Astrocyte (in vitro differentiated cells and primary cell): ENCODE measurements around the gene NDUFS3. TPM values are rescaled to one million over a fixed set of nuclear protein-coding genes. Genes with fewer than 3 reads are reported as not detected.

Source experiments
- DNase-seq: peaks from one replicate; pipeline ENCODE4 v3.0.0-alpha.2; 2010; ENCODE audit warnings: low read depth
- FAIRE-seq: peaks from 2 replicates; lab custom pipeline; 2011; peaks lifted over from hg19 to GRCh38; lab: Jason Lieb, UNC
- H2AFZ ChIP-seq: 2 replicates; pipeline ENCODE4 v1.6.0; 2012; ENCODE audit warnings: low read depth, low read length, inconsistent platforms
- H3K27ac ChIP-seq: 2 replicates; pipeline ENCODE4 v1.5.1; 2011; ENCODE audit warnings: low read depth, low read length, inconsistent platforms
- H3K27me3 ChIP-seq: 2 replicates; pipeline ENCODE4 v1.6.0; 2011; ENCODE audit warnings: low read length, inconsistent platforms; ENCODE audit not compliant: insufficient read depth
- H3K36me3 ChIP-seq: 2 replicates; pipeline ENCODE4 v1.5.1; 2011; ENCODE audit warnings: low read length, inconsistent platforms; ENCODE audit not compliant: insufficient read depth
- H3K4me1 ChIP-seq: 2 replicates; pipeline ENCODE4 v1.5.1; 2011; ENCODE audit warnings: low read length, inconsistent platforms; ENCODE audit not compliant: insufficient read depth
- H3K4me2 ChIP-seq: 2 replicates; pipeline ENCODE4 v1.6.0; 2012; ENCODE audit warnings: low read length, inconsistent platforms
- H3K4me3 ChIP-seq: 2 replicates; pipeline ENCODE4 v1.5.1; 2011; ENCODE audit warnings: low read depth, mild to moderate bottlenecking, low read length, inconsistent platforms; ENCODE audit not compliant: insufficient read depth
- H3K79me2 ChIP-seq: 2 replicates; pipeline ENCODE4 v1.6.0; 2012; ENCODE audit warnings: mild to moderate bottlenecking, low read length, inconsistent platforms; ENCODE audit not compliant: insufficient read depth
- H3K9ac ChIP-seq: 2 replicates; pipeline ENCODE4 v1.6.0; 2012; ENCODE audit warnings: mild to moderate bottlenecking, low read length, inconsistent platforms
- H3K9me3 ChIP-seq: 2 replicates; pipeline ENCODE4 v1.5.1; 2012; ENCODE audit warnings: low read depth, mild to moderate bottlenecking, low read length, inconsistent platforms; ENCODE audit not compliant: insufficient read depth
- H4K20me1 ChIP-seq: 2 replicates; pipeline ENCODE4 v1.6.0; 2012; ENCODE audit warnings: low read length, inconsistent platforms; ENCODE audit not compliant: insufficient read depth
- H3K27ac Mint-ChIP-seq: one replicate; pipeline ENCODE4 v1.8.0; 2021; ENCODE audit warnings: mild to moderate bottlenecking, mixed read lengths; ENCODE audit not compliant: unreplicated experiment
- H3K27me3 Mint-ChIP-seq: one replicate; pipeline ENCODE4 v1.8.0; 2021; ENCODE audit warnings: low read depth, mixed read lengths; ENCODE audit not compliant: unreplicated experiment
- H3K36me3 Mint-ChIP-seq: one replicate; pipeline ENCODE4 v1.8.0; 2021; ENCODE audit warnings: low read depth, mixed read lengths; ENCODE audit not compliant: unreplicated experiment
- H3K4me1 Mint-ChIP-seq: one replicate; pipeline ENCODE4 v1.8.0; 2021; ENCODE audit warnings: low read depth, mixed read lengths; ENCODE audit not compliant: unreplicated experiment
- H3K4me3 Mint-ChIP-seq: one replicate; pipeline ENCODE4 v1.8.0; 2021; ENCODE audit warnings: mild to moderate bottlenecking, moderate library complexity, mixed read lengths; ENCODE audit not compliant: unreplicated experiment
- H3K9me3 Mint-ChIP-seq: one replicate; pipeline ENCODE4 v1.8.0; 2021; ENCODE audit warnings: mild to moderate bottlenecking, mixed read lengths; ENCODE audit not compliant: unreplicated experiment
- EZH2 ChIP-seq: IDR thresholded peaks from 2 replicates; pipeline ENCODE4 v1.6.1; 2012; ENCODE audit warnings: mild to moderate bottlenecking, low read length, inconsistent platforms; ENCODE audit not compliant: insufficient read depth
- total RNA-seq: library from RNA; stranded (reverse); gene quantifications from 2 replicates; pipeline ENCODE4 v1.2.1, GENCODE V29; 2021
- TF ChIP-seq, protein P1 (sequence below): IDR thresholded peaks from 2 replicates; pipeline ENCODE4 v1.5.1; 2011; ENCODE audit warnings: low read depth, mild to moderate bottlenecking, inconsistent platforms, low read length, moderate library complexity; ENCODE audit not compliant: insufficient read depth

The NDUFS3 gene
- total RNA-seq, 1 donor from 2014 or later = 80.7 TPM

DNA sequence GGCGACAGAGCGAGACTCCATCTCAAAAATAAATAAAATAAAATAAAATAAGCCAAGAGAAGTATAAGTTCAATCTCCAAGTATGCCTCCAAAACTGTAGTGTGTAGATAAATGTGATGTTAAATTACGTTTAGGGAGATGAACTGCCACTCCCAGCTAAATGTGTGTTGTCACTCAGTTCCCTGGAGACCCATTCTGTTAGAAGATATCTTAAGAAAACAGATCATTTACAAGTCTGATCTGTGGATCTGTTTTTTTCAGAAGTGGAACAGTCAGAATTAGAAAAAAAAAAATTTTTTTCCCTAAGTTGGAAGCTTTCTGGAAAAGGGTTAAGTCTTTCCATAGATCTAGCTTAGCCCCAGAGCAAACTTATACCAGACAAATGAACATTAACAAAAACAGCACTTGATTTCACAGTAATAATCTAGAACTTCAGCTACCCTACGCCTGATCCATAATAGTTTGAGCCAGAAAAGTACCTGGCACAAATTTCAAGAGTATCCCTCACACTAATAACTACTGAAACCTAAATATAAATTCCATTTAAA, 44.1 kb upstream of the NDUFS3 start:
- H3K4me1 Mint-ChIP-seq = peaks cover 37% of the 10 kb centered on the region
- DNase-seq (no peak), FAIRE-seq (no peak)
- no peak overlapping the region for H3K4me2 ChIP-seq
- no peaks in the 10 kb centered on the region for H3K27me3 Mint-ChIP-seq
- no peak overlapping the region for H3K27ac Mint-ChIP-seq
- no peak overlapping the region for H3K9ac ChIP-seq
- no peaks in the 10 kb centered on the region for H3K27me3 ChIP-seq
- H3K9me3 ChIP-seq = no peaks in the 10 kb centered on the region
- H2AFZ ChIP-seq = no peak overlapping the region
- H3K4me1 ChIP-seq = peaks cover 22% of the 10 kb centered on the region
- peaks cover 5% of the 10 kb centered on the region for H3K36me3 Mint-ChIP-seq
- H3K4me3 Mint-ChIP-seq = no peak overlapping the region
- H3K79me2 ChIP-seq = peaks cover 99% of the 10 kb centered on the region
- H3K4me3 ChIP-seq = no peak overlapping the region
- H3K9me3 Mint-ChIP-seq = no peaks in the 10 kb centered on the region
- TF ChIP-seq, protein P1, sequence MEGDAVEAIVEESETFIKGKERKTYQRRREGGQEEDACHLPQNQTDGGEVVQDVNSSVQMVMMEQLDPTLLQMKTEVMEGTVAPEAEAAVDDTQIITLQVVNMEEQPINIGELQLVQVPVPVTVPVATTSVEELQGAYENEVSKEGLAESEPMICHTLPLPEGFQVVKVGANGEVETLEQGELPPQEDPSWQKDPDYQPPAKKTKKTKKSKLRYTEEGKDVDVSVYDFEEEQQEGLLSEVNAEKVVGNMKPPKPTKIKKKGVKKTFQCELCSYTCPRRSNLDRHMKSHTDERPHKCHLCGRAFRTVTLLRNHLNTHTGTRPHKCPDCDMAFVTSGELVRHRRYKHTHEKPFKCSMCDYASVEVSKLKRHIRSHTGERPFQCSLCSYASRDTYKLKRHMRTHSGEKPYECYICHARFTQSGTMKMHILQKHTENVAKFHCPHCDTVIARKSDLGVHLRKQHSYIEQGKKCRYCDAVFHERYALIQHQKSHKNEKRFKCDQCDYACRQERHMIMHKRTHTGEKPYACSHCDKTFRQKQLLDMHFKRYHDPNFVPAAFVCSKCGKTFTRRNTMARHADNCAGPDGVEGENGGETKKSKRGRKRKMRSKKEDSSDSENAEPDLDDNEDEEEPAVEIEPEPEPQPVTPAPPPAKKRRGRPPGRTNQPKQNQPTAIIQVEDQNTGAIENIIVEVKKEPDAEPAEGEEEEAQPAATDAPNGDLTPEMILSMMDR = no peak
- no peak for TF ChIP-seq EZH2
- H3K27ac ChIP-seq = no peak overlapping the region
- peaks cover 93% of the 10 kb centered on the region for H4K20me1 ChIP-seq
- no peaks in the 10 kb centered on the region for H3K36me3 ChIP-seq

DNA sequence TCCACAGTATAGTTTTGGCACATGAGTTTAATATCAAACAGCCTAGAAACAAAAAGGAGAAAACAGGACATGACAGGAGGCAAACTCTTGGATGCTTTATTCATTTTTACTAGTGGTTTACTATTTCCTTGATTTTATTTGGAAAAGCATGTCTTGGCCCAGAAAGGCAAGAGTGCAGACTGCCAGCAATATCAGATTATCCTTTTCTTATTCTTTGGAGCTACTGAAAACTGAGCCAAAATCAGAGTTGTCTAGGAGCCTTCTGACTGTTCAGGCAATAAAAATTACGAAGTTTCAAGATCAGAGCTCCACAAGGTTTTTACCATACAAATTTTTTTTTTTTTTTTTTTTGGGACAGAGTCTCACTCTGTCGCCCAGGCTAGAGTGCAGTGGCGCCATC, 42.0 kb upstream of the NDUFS3 start:
- H3K9me3 Mint-ChIP-seq = no peaks in the 10 kb centered on the region
- Histone ChIP-seq H3K9ac (no peak overlapping the region), H3K9me3 (no peaks in the 10 kb centered on the region), H2AFZ (no peak overlapping the region), H3K36me3 (no peaks in the 10 kb centered on the region), H3K27ac (no peak overlapping the region), H4K20me1 (peaks cover 91% of the 10 kb centered on the region), H3K4me3 (no peak overlapping the region), H3K4me1 (peaks cover 36% of the 10 kb centered on the region), H3K4me2 (no peak overlapping the region), H3K27me3 (no peaks in the 10 kb centered on the region), H3K79me2 (peaks cover 97% of the 10 kb centered on the region)
- H3K4me3 Mint-ChIP-seq = no peak overlapping the region
- FAIRE-seq (no peak), DNase-seq (no peak)
- no peak overlapping the region for H3K27ac Mint-ChIP-seq
- TF ChIP-seq, protein P1 = no peak
- TF ChIP-seq EZH2 = no peak
- H3K36me3 Mint-ChIP-seq = no peaks in the 10 kb centered on the region
- H3K27me3 Mint-ChIP-seq = no peaks in the 10 kb centered on the region
- peaks cover 41% of the 10 kb centered on the region for H3K4me1 Mint-ChIP-seq
